ENCODE results near the gene ZFYVE27. TPM values are rescaled to one million over a fixed set of nuclear protein-coding genes. Genes with fewer than 3 reads are reported as not detected.

The ZFYVE27 gene
- total and polyA plus RNA-seq, 2 donors (not counting 3 experiments of a cell fraction or from before 2014, with no cell fraction given), result 16.3 to 24.2 TPM

- H3K4me2 ChIP-seq (ENCODE audit: insufficient read depth, low read length), result no peak overlapping the region
- intact Hi-C loops (cut with micrococcal nuclease), result loop anchor here (10.0 kb wide), 1 partner anchor 244 kb away; the partner anchor contains the start of genes MMS19 and UBTD1
- H3K36me3 ChIP-seq (ENCODE audit: control insufficient read depth in 2 of 2, extremely low read depth in 1 of 2, insufficient read depth in 2 of 2, low read length in 2 of 2), result peaks cover 0 to 1% of the 10 kb centered on the region in 2 experiments
- no peaks in the 10 kb centered on the region for H3K9me1 ChIP-seq (replicated peaks; ENCODE audit: control insufficient read depth, extremely low read depth, insufficient read depth, low read length)
- FAIRE-seq, result no peak
- no peak overlapping the region for H3K27ac ChIP-seq (ENCODE audit: insufficient read depth, low read depth, low read length)
- ChIA-PET POLR2A (interaction anchor here (0.7 kb wide), 1 partner anchor 72 kb away, joined by 4 read pairs; no protein-coding TSS in a partner anchor), CTCF (interaction anchor here (1.0 kb wide), 1 partner anchor 302 kb away, joined by 3 read pairs; no protein-coding TSS in a partner anchor)
- no peaks in the 10 kb centered on the region for H4K20me1 ChIP-seq (replicated peaks; ENCODE audit: control insufficient read depth, extremely low read depth, insufficient read depth, low read length)
- H2AFZ ChIP-seq (ENCODE audit: low read depth, low read length), result no peak overlapping the region
- H3K4me1 ChIP-seq (ENCODE audit: control insufficient read depth, extremely low read depth, insufficient read depth, low read length), result peaks cover 8% of the 10 kb centered on the region
- DNase-seq (ENCODE audit: low read depth, low spot score), result no peak
- no peak overlapping the region for H3K4me3 ChIP-seq (replicated peaks in 1 of 3; ENCODE audit: insufficient read depth in 1 of 3, low read depth in 1 of 3, low read length in 3 of 3)
- dilution Hi-C loops (cut with MboI; ENCODE audit: extremely low pct_ligation_motif_present, low sequenced_read_pairs), result no loop called here
- TF ChIP-seq MAX (IDR thresholded peaks at IDR 0.05; ENCODE audit: insufficient read depth, insufficient read length) (no peak), JUN (IDR thresholded peaks at IDR 0.05; ENCODE audit: borderline replicate concordance, insufficient read depth, insufficient read length, low read depth) (no peak), POLR2A (IDR thresholded peaks at IDR 0.05; ENCODE audit: low read depth, low read length) (no peak), MYC (IDR thresholded peaks at IDR 0.05; ENCODE audit: low read depth, low read length) (no peak), CTCF (IDR thresholded peaks at IDR 0.05; ENCODE audit: extremely low read depth in 1 of 2, insufficient read depth in 1 of 2, low read depth in 1 of 2, low read length in 2 of 2) (no peak), POLR2AphosphoS5 (IDR thresholded peaks at IDR 0.05; ENCODE audit: insufficient read depth, low read depth, low read length) (no peak), EZH2 (IDR thresholded peaks at IDR 0.05; ENCODE audit: borderline replicate concordance, low read depth, low read length, severe bottlenecking) (no peak), GATA2 (IDR thresholded peaks at IDR 0.05; ENCODE audit: insufficient read depth, insufficient read length, low read depth, low read length) (no peak), FOS (IDR thresholded peaks at IDR 0.05; ENCODE audit: borderline replicate concordance, insufficient read depth, low read length) (no peak)
- no peaks in the 10 kb centered on the region for H3K27me3 ChIP-seq (ENCODE audit: control insufficient read depth in 2 of 2, insufficient read depth in 2 of 2, low read length in 2 of 2)
- BruUV-seq (replicated peaks), result no TSS peak
- H3K9me3 ChIP-seq (replicated peaks; ENCODE audit: control insufficient read depth, insufficient read depth, low read length), result no peaks in the 10 kb centered on the region
- H3K9ac ChIP-seq (replicated peaks; ENCODE audit: extremely low read depth, insufficient read depth, low read length), result no peak overlapping the region
- peaks cover 27% of the 10 kb centered on the region for H3K79me2 ChIP-seq (ENCODE audit: control insufficient read depth, insufficient read depth, low read length)
Measured at GRCh38 chr10:97738616-97739015, 1.7 kb downstream of the ZFYVE27 start.
